GM18909 (cell line): ENCODE results near the gene DDX41.
"Not testable (repeated sequence)": the region's sequence is repeated elsewhere in the genome, so short reads cannot be mapped to it uniquely, and the experiment has no call there.

ENCODE experiments used
- ATAC-seq: cut with Tn5 transposase; IDR thresholded peaks from one replicate; pipeline ENCODE4 v1.9.1; 2021; ENCODE audit warnings: mild to moderate bottlenecking; ENCODE audit not compliant: unreplicated experiment, poor library complexity

Gene DDX41

GRCh38 chr5:177487144-177487543 lies 29.6 kb downstream of the DDX41 start:
- ATAC-seq, result no peak

- ATAC-seq, result no peak
Observed at GRCh38 chr5:177486256-177486655, 30.5 kb downstream of the DDX41 start.

DNA sequence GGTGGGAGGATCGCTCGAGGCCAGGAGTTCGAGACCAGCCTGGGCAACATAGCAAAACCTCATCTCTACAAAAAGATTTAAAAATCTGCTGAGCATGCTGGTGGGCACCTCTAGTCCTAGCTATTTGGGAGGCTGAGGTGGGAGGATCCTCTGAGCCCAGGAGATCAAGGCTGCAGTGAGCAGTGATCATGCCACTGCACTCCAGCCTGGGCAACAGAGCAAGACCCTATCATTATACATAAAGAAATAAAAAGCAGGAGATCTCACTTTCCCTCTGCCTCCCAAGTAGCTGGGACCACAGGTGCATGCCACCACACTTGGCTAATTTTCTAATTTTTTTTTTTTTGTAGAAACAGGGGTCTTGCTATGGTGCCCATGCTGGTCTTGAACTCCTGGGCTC lies 31.0 kb downstream of the DDX41 start:
- ATAC-seq, result not testable (repeated sequence)

DNA sequence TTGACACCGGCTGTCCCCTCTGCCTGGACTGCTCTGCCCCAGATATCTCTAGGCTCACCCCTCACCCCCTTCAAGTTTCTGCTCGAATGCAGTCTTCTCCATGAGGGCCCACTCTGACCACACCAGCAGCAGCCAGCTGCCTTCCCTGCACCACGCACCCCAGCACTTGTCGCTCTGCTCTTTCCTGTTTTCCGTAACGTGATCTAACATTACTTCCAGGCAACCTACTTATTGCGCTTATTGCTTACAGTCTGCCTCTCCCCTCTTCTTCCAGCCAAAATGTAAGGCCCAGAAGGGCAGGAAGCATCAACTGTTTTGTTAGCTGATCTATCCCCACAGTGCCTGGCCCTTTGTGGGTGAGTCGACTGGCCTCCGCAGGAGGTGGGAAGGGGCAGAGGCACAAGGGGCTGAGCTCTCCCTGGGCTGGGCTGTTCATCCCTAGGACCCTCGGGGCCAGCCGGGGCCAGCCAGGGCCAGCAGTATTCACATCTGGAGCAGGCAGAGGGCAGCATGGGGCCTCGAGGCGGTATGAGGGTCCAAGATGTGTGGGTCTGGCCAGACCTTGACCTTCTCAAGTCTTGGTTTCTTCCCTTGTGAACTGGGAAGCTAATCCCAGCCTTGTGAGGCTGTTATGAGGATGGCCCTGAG lies 31.7 kb downstream of the DDX41 start:
- ATAC-seq, result no peak

GRCh38 chr5:177483994-177484901 lies 32.5 kb downstream of the DDX41 start:
- ATAC-seq, result no peak

- no peak for ATAC-seq
Observed at GRCh38 chr5:177483042-177483441, 33.7 kb downstream of the DDX41 start.

DNA sequence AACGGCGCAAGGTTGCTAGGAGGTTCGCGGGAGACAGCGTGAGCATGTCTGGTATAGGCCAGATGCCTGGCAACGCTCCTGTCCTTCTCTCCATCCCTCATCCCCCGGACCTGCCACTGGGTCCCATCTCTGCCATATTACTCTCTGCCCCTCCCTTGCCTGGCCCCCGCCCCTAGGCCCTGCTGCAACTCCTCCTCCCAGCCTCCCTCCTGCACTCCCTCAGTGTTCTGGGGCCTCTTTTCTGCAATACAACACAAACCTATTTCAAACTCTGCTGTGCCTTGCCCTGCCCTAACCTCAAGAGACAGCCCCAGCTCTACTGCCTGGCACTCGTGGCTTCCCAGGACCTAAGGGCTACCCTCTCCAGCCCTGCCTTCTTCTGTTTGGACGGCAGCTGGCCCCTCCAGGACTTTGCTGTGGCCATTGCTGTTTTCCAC lies 34.4 kb downstream of the DDX41 start:
- no peak for ATAC-seq

- no peak for ATAC-seq
Observed at GRCh38 chr5:177479774-177480173, 37.0 kb downstream of the DDX41 start.

GRCh38 chr5:177478711-177479646 lies 37.8 kb downstream of the DDX41 start:
- ATAC-seq, result no peak

DNA sequence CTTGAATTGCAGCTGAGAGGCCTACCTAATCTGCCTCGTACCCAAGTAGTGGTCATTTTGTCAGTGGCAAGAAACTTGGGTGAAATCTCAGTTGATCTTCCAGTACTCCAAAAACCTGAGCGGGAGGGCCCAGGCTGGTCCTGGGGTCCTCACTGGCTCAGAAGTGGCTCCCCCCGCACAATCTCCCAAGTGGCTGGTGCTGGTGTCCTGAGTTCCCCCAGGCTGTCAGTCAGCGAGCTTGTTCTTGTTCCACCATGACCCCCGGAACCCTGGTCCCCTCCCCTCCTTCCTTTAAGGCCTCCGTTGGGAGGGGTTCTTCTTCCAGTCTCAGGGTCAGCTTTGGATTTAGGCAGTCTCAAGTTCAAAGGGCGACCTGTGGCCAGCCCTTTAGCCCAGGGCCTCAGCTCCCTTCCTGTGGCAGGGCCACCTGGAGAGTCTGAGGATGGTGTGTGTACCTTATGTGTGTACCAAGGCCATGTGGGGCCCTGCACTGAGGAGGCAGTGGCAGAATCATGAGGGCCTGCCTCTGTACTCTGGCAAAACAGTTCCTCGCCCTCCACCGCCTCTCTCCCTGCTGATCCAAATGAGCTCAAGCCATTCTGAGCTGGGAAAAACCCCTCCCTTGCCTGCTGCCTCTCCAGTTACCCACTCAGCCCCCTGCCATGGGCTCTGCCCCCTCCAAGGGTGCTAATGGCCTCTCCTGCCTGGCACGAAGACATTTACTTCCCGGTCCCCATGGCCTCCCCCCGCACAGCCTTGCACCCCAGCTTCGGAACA lies 38.9 kb downstream of the DDX41 start:
- ATAC-seq, result no peak

GRCh38 chr5:177476531-177477233 lies 40.1 kb downstream of the DDX41 start:
- no peak for ATAC-seq

- ATAC-seq, result no peak
Observed at GRCh38 chr5:177475563-177476427, 41.0 kb downstream of the DDX41 start.

GRCh38 chr5:177474846-177475562 lies 41.8 kb downstream of the DDX41 start:
- no peak for ATAC-seq

GRCh38 chr5:177474002-177474476 lies 42.7 kb downstream of the DDX41 start:
- ATAC-seq, result no peak

- ATAC-seq, result no peak
Observed at GRCh38 chr5:177473443-177474001, 43.2 kb downstream of the DDX41 start, which contains the start of gene DBN1. TSS of gene DBN1 (minus strand) at chr5:177473634. CDS start at chr5:177473521, 113 bp downstream.

DNA sequence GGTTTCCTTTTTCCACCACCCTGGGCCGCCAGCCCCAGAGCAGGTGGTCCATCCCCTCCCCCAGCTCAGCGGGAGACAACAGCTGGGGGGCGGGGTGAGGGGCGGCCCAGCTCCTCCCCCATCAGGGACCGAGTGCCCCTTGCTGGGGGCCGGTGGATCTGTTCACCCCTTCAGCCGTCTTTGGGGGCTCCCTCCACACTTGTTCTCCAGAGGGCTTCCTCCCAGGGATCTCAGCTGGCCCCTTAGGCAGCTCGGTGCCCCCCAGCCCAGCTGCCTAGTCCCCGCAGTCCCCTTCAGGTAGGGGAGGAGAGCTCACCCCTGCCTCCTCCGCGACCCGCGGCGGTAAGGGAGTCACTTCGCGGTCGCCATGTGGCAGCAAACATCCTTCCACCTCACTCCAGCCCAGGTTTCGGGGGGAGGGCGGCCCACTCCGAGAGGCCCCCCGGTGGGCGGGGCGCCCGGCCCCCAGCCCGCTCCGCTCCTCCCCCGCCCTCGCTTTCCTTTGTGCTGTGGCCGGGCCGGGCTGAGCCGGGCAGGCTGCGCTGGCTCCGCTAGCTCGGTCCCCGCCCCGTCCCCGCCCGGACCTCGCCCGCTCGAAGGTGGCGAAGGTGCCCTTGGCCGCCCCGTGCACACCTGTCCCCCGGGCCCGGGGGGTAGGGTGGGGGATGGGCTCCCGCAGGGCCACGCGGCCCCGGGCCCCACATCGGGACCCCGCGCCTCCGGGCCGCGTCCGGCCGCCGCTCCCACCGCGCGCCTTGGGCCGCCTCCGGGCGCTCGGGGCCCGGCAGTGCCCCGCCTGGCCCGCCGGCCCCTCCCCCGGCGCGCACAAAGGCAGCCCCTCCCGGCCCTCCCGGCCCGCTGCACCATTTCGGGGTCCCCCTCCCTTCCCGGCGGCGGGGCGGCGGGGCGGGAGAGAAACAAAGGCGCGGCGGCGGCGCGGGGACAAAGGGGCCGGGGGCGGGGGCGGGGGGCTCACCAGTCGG lies 44.0 kb downstream of the DDX41 start:
- no peak for ATAC-seq
